Prostate gland (tissue), 2 donors: Measurements from ENCODE around the gene GNG2. TPM values are rescaled to one million over a fixed set of nuclear protein-coding genes. Genes with fewer than 3 reads are reported as not detected.
"Not testable (repeated sequence)": the region's sequence is repeated elsewhere in the genome, so short reads cannot be mapped to it uniquely, and the experiment has no call there.

Source experiments
- DNase-seq: peaks from one replicate; pipeline ENCODE4 v3.0.0-alpha.2; 2019; ENCODE audit warnings: low spot score
- H3K27ac ChIP-seq, 2 donors: fragments of 200-600 bp; sonication (generic); 2 replicates each; pipeline ENCODE4 v1.5.1; 2017 to 2019
- H3K27me3 ChIP-seq: fragments of 200-600 bp; sonication (generic); replicated peaks from 2 replicates; pipeline ENCODE4 v1.5.1; 2019; ENCODE audit not compliant: insufficient read depth
- H3K36me3 ChIP-seq, 2 donors: fragments of 200-600 bp; sonication (generic); 1 replicate in 1 of 2; 2 replicates in 1 of 2; pipeline versions ENCODE4 v1.5.1 to v1.8.1; 2017 to 2019
- H3K4me1 ChIP-seq: fragments of 200-600 bp; sonication (generic); replicated peaks from 2 replicates; pipeline ENCODE4 v1.5.1; 2019
- H3K4me3 ChIP-seq, 2 donors: fragments of 200-600 bp; sonication (generic); 2 replicates each; pipeline ENCODE4 v1.5.1; 2017 to 2019
- H3K9me3 ChIP-seq: fragments of 200-600 bp; sonication (generic); 2 replicates; pipeline ENCODE4 v1.5.1; 2017
- CTCF ChIP-seq, 4 experiments: fragments of 200-600 bp in 2 of 4; fragments of 450-650 bp in 2 of 4; sonication (generic) in 2 of 4; IDR thresholded peaks; 1 replicate in 3 of 4; 2 replicates in 1 of 4; pipeline ENCODE4 v1.5.1; 2016 to 2019; ENCODE audit warnings: antibody characterized with exemption in 4 of 4, mild to moderate bottlenecking in 2 of 4, moderate library complexity in 2 of 4
- POLR2A ChIP-seq: fragments of 450-650 bp; IDR thresholded peaks from one replicate; pipeline ENCODE4 v1.6.1; 2016; ENCODE audit warnings: antibody characterized with exemption, mild to moderate bottlenecking
- POLR2AphosphoS5 ChIP-seq: sonication (generic); formaldehyde crosslinking; IDR thresholded peaks from one replicate; pipeline ENCODE4 v1.6.1; 2017; ENCODE audit warnings: antibody characterized with exemption
- WGBS: methylation state at CpG from one replicate; pipeline ENCODE4 v1.1.5; 2018; 5-methylcytosine and 5-hydroxymethylcytosine counted together
- intact Hi-C: fragments of 100-400 bp; cut with DNase I; formaldehyde crosslinking; loops from one replicate; pipeline ENCODE4 v1.14.2; 2022
- total RNA-seq, 2 donors: library from RNA; depleted of rRNA; stranded (reverse); fragments of >200 nt; gene quantifications; one replicate each; pipeline ENCODE4 v1.1.0, GENCODE V29; 2016

The GNG2 gene
- total RNA-seq, 2 donors from 2014 or later, result 2.7 to 120 TPM

GRCh38 chr14:51894250-51894649 lies 33.8 kb downstream of the GNG2 start:
- WGBS, result 97% methylated on average over 3 of the region's 3 CpGs
- no peaks in the 10 kb centered on the region for H3K27me3 ChIP-seq
- intact Hi-C loops, result no loop called here
- no peak for TF ChIP-seq POLR2AphosphoS5
- TF ChIP-seq CTCF (IDR thresholded peaks at IDR 0.05), result no peak
- TF ChIP-seq POLR2A, result no peak
- DNase-seq, result no peak
- no peak overlapping the region for H3K27ac ChIP-seq
- no peaks in the 10 kb centered on the region for H3K9me3 ChIP-seq
- H3K4me1 ChIP-seq, result no peaks in the 10 kb centered on the region
- H3K4me3 ChIP-seq, result no peak overlapping the region
- no peaks in the 10 kb centered on the region for H3K36me3 ChIP-seq

GRCh38 chr14:51895375-51895774 lies 35.0 kb downstream of the GNG2 start:
- Histone ChIP-seq H3K9me3 (no peaks in the 10 kb centered on the region), H3K27ac (no peak overlapping the region), H3K36me3 (no peaks in the 10 kb centered on the region), H3K4me3 (no peak overlapping the region), H3K27me3 (no peaks in the 10 kb centered on the region), H3K4me1 (no peaks in the 10 kb centered on the region)
- DNase-seq, result no peak
- intact Hi-C loops, result no loop called here
- no peak for TF ChIP-seq POLR2AphosphoS5
- TF ChIP-seq POLR2A, result no peak
- no peak for TF ChIP-seq CTCF (IDR thresholded peaks at IDR 0.05)

GRCh38 chr14:51897791-51898355 lies 37.5 kb downstream of the GNG2 start:
- no peak for DNase-seq
- WGBS, result 88% methylated on average over 1 of the region's 1 CpG
- Histone ChIP-seq H3K27ac (no peak overlapping the region), H3K9me3 (no peaks in the 10 kb centered on the region), H3K4me1 (no peaks in the 10 kb centered on the region), H3K4me3 (no peak overlapping the region), H3K36me3 (no peaks in the 10 kb centered on the region), H3K27me3 (no peaks in the 10 kb centered on the region)
- TF ChIP-seq CTCF (IDR thresholded peaks at IDR 0.05) (no peak), POLR2A (no peak), POLR2AphosphoS5 (no peak)
- intact Hi-C loops, result no loop called here

- H3K4me1 ChIP-seq, result no peaks in the 10 kb centered on the region
- intact Hi-C loops, result no loop called here
Observed at GRCh38 chr14:51901475-51902024, 41.1 kb downstream of the GNG2 start.

GRCh38 chr14:51905656-51906121 lies 45.3 kb downstream of the GNG2 start:
- H3K27me3 ChIP-seq, H3K4me3 ChIP-seq, intact Hi-C loops, H3K4me1 ChIP-seq, H3K9me3 ChIP-seq, H3K36me3 ChIP-seq, DNase-seq, H3K27ac ChIP-seq: not testable (repeated sequence)
- 11% methylated on average over 6 of the region's 6 CpGs for WGBS

More at GRCh38 chr14:51901475-51902024, 41.1 kb downstream of the GNG2 start:
- Histone ChIP-seq H3K27me3 (no peaks in the 10 kb centered on the region), H3K36me3 (no peaks in the 10 kb centered on the region), H3K27ac (no peak overlapping the region), H3K9me3 (no peaks in the 10 kb centered on the region), H3K4me3 (no peak overlapping the region)
- no peak for DNase-seq
- no peak for TF ChIP-seq POLR2AphosphoS5
- TF ChIP-seq CTCF (IDR thresholded peaks at IDR 0.05), result no peak
- no peak for TF ChIP-seq POLR2A
- 94% methylated on average over 5 of the region's 5 CpGs for WGBS
